Left cardiac atrium (tissue), 4 donors: ENCODE data around the gene UNC13B. TPM values are rescaled to one million over a fixed set of nuclear protein-coding genes. Genes with fewer than 3 reads are reported as not detected.
A peak's percentile ranks its signal among the peaks of the same experiment; 100 is the strongest.

Experiments
- ATAC-seq, 2 donors: fragments of 200-7000 bp; cut with Tn5 transposase; one replicate each; pipeline ENCODE4 v1.9.1; 2020; ENCODE audit warnings: mild to moderate bottlenecking in 2 of 2, moderate library complexity in 2 of 2
- DNase-seq: peaks from one replicate; pipeline ENCODE4 v3.0.0-alpha.2; 2020
- intact Hi-C, 2 donors: fragments of 100-400 bp; cut with DNase I; formaldehyde crosslinking; loops; one replicate each; pipeline versions ENCODE4 v1.14.1 to v1.15.1; 2022 to 2023
- total RNA-seq, 2 donors: library from RNA; stranded (reverse); fragmentation: NEBNext Ultra II Directional; extraction: Animal tissue kit (Norgen Biotek cat#: 25700); gene quantifications; one replicate each; pipeline ENCODE4 v1.2.1, GENCODE V29; 2021
- donor health status: DM: no; HTN: yes; CAD: no.
- donor health status: DM: no; HTN: yes; CAD: no; lungs with severe emphysema.
- donor health status: DM: yes; HTN: yes; CAD: no.
- donor health status: Dilated cardiomyopathy.

The UNC13B gene
- total RNA-seq, 2 donors from 2014 or later, result 17.8 to 23.0 TPM

DNA sequence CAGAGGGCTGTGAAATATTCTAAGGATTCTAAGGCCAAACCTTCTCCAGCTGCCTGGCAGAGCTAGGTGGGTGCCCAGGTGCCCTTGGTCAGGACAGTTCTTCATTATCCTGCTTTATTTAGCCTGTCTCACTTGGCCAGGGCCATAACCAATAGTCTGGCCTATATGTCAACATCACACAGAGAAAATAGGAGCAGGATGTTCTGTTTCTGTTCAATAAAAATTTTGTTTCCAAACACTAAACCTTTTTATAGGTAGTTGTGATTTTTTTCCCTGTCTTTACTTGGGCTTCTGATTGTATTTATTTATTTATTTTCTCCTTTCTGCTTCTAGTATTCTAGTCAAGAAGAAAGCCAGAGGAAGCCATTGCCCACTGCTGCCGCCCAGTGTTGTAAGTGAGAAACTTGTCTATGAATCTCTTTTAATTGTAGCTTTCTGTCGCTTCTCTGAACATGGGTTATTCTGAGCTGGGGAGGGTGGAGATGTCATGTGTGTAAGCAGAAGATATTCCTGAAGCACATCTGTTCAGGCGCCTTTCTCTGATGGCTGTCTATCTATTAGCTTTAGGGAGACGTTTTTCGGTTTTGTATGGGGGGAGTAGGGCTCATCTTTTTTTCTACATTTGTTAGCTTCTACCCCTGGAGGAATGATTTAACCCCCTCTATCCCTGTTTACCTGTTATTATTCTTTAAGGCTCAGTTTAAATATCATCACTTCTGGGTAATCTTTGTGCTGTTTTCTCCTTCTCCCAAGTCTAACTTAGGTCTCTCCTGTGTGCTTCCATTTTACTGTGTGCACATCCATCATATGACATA is 97.1 kb downstream of the UNC13B start:
- intact Hi-C loops, result loop anchor here in 1 of 2 donors (1.0 to 5.0 kb wide), 2 partner anchors 142 to 218 kb away; no protein-coding TSS in a partner anchor
- DNase-seq (peak; percentile 78), ATAC-seq (peak; percentile 70 to 74)

DNA sequence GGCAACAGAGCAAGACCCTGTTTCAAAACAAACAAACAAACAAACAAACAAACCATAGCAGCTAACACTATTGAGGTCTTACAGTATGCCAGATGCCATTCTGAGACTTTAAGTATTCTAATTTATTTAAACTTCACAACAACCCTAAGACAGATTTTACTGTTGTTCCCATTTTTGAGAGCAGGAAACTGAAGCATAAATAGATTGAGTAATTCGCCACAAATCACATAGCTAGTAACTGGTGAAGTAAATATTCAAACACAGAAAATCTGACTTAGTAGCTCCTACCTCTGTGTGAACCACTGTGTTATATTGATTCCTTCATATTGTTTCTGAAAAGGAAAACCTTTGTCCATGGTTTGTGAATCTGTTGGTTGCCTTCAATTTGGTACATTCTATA is 98.4 kb downstream of the UNC13B start:
- DNase-seq, result no peak
- intact Hi-C loops, result no loop called here
- ATAC-seq, result no peak

- intact Hi-C loops, result no loop called here
- DNase-seq, result no peak
- no peak for ATAC-seq
Measured at GRCh38 chr9:35262064-35262463, 100.3 kb downstream of the UNC13B start.

GRCh38 chr9:35267710-35268109 is 105.9 kb downstream of the UNC13B start:
- ATAC-seq, result no peak
- DNase-seq, result no peak
- intact Hi-C loops, result loop anchor here in 1 of 2 donors (5.0 kb wide), 1 partner anchor 150 kb away; the partner anchor contains the start of gene ATOSB

GRCh38 chr9:35269919-35270318 is 108.1 kb downstream of the UNC13B start:
- intact Hi-C loops, result loop anchor here in 1 of 2 donors (5.0 kb wide), 1 partner anchor 153 kb away; the partner anchor contains the start of gene ATOSB
- ATAC-seq (peak in 1 of 2 donors; percentile 66), DNase-seq (no peak)

DNA sequence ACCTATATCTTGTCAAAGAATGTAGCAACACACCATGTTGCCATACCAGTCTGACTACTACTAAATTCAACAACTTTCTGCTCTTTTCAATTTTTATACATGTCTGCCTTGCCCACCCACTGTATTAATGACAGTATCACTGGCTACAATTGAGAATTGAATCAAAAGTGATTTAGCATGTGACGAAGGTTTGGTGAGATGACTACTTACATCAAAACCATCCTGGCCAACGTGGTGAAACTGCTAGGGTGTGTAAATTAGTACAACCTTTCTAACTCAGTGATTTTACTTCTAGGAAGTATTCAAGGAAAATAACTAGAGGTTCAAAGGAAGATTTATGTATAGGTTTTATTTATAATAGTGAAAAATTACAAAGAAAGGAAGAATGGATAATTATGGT is 109.8 kb downstream of the UNC13B start:
- DNase-seq (no peak), ATAC-seq (no peak)
- intact Hi-C loops, result no loop called here

GRCh38 chr9:35272989-35273388 is 111.2 kb downstream of the UNC13B start:
- ATAC-seq (no peak), DNase-seq (no peak)
- intact Hi-C loops, result no loop called here

DNA sequence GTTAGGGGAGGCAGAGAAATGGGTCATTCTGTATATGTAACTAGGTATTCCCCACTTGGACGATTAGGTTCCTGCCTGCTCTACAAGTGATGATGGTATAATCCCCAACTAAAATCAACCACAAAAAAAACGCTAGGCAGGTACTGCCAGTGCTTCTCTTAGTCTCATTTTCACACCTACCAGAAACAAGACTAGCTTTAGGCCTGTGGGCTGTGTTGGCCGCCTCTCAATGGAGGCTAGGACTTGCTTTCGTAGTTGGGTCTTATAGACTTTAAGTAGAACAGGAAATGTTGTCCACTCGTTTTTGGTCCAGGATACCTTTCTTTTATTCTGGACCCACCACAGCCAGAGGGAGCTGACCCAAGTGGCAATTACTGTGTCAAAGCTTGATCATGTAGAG is 111.8 kb downstream of the UNC13B start:
- DNase-seq (no peak), ATAC-seq (no peak)
- intact Hi-C loops, result no loop called here

DNA sequence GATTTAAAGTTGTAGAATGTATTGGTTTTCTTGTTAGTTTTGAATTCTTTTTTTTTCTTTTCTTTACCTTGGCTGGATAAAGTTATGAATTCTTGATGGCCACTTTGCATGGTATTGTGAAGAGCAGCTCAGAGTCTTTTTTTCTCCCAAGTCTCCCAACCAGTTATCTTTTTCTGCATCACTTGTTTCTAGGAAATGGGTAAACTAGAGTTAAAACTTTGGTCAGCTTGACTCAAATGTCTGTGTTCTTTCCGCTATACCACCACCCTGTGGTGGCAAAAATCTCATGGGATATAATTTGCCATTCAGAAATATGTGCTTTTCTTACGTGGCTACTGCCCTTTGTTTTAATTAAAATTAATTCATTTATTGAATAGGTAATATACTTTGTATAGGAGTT is 113.2 kb downstream of the UNC13B start:
- ATAC-seq, result no peak
- intact Hi-C loops, result no loop called here
- no peak for DNase-seq

DNA sequence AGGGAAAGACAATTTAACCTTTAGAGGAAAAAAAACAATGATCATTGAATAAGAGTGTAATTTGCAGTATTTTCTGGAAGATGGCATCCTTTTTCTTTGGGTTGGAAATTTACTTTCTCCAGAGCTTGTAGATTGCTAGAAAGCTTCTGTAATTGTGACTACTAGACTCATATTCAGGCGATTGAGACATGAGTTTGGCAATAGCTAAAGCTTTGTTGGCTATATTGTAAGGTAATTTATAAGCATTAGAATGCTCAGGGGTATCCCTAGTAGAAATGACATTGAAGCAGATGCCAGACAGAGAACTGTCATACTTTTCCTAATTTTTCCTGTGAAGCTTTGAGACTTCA is 115.3 kb downstream of the UNC13B start:
- intact Hi-C loops, result no loop called here
- DNase-seq, result no peak

GRCh38 chr9:35277628-35278359 is 116.0 kb downstream of the UNC13B start:
- ATAC-seq (peak; percentile 75 to 94), DNase-seq (peak; percentile 33)
- intact Hi-C loops, result no loop called here

More for the DNA sequence above, 115.3 kb downstream of the UNC13B start:
- ATAC-seq, result no peak

DNA sequence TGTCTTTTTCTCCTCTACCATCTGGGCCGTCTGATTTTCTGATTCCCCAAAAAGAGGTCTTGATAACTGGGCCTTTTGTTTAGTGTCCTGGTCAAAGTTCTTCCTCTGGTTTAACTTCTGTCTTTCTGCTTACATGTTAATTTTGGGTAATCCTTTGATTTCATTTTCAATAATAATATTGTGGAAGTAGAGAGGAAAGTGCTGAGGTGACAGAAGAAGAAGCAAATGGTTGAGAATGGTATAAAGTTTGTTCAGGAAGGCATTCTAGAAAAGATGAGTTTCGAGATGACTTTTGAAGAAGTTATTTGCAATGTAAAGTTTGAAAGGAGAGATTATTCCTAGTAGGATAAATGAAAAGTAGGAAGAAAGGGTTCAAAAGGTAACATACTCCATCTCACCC is 118.1 kb downstream of the UNC13B start:
- intact Hi-C loops, result no loop called here
- DNase-seq, result no peak
- ATAC-seq, result no peak

DNA sequence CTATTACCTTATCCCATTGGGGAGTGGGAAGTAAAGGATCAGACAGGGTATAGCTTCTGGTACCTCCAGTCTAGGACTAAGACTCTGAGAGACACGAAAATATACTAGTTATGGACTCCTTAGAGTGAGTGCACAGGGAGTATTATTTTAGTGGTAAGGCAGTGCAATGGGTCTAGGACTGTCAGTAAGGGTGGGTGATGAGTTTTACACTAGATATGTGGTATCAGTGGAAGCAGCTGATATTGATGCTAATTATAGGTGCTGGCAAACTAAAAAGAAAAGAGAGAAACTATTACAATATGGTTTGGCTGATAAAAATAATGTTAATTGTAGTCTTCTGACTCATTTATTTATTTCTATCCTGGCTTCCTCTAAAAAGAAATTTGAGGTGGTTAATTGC is 118.6 kb downstream of the UNC13B start:
- no peak for DNase-seq
- ATAC-seq, result peak in 1 of 2 donors; percentile 43
- intact Hi-C loops, result no loop called here

DNA sequence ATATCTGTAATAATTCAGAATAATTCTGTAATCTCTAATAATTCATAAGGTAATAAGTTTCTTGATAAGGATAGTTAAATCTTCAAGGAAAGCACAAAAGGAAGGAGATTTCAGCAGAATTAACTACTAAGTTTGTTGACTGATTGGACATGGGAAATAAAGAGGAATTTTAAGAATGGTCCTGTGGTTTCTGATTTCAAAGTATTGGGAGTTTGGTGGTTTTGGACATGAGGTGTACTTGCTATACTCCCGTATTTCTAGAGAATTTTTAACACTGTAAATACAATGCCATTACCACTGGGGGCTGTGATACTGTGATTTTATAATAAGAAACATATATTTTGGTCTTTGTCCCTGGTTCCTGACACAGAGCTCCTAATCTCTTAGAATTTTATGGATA is 123.9 kb downstream of the UNC13B start:
- intact Hi-C loops, result no loop called here
- DNase-seq (no peak), ATAC-seq (no peak)

- ATAC-seq (no peak), DNase-seq (no peak)
- intact Hi-C loops, result no loop called here
Measured at GRCh38 chr9:35286381-35286780, 124.6 kb downstream of the UNC13B start.

DNA sequence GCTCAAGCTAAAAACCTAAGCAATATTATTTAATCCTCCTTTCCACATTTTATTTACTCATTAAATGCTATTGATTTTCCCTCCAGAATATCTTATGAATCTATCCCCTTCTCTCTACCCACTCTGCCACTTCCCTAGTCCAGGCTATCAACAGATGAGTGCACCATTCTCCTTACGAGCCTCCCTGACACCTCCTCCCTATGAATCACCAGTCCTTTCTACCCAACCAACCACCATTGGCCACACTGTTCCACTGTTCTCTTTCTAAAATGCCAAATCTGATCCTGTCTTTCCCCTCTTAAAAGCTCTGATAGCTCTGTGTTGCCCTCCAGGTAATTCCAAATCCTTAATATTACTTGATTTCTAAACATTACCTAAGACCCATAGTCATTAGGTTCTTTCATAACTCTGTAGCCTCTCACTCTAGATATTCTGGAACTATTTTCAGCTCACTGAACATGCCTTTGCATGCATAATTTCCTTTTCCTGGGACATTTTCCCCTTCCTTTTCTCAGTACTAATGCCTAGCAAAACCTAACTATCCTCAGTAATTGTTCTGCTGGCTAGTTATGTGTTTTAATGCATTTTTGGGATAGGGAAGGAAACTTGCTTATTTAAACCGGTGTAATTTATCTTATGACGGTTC is 126.3 kb downstream of the UNC13B start:
- DNase-seq (no peak), ATAC-seq (peak in 1 of 2 donors; percentile 45)
- intact Hi-C loops, result no loop called here

- intact Hi-C loops, result no loop called here
- ATAC-seq (no peak), DNase-seq (no peak)
Measured at GRCh38 chr9:35288778-35289177, 127.0 kb downstream of the UNC13B start.

GRCh38 chr9:35293376-35293964 is 131.7 kb downstream of the UNC13B start:
- intact Hi-C loops, result no loop called here
- ATAC-seq (no peak), DNase-seq (no peak)

DNA sequence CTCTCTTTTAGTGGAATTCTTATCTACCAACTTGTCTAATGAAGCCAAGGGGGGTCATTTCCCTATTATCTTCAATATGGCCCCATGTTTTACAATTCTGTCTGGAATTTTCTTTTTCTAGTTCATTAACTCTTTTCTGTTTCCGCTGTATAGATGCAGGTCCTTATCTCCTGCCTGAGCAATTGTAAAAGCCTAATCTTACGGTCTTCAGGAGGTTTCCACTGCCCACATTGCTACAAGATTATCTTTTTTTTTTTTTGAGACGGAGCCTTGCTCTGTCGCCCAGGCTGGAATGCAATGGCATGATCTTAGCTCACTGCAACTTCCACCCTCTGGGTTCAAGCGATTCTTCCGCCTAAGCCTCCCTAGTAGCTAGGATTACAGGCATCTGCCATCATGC is 132.3 kb downstream of the UNC13B start:
- ATAC-seq (no peak), DNase-seq (no peak)
- intact Hi-C loops, result no loop called here

- no peak for ATAC-seq
- no peak for DNase-seq
- intact Hi-C loops, result no loop called here
Measured at GRCh38 chr9:35294556-35294955, 132.7 kb downstream of the UNC13B start.
